Pons (tissue), 1 donor: ENCODE measurements around the gene RPUSD3.
"Not testable (repeated sequence)": the region's sequence is repeated elsewhere in the genome, so short reads cannot be mapped to it uniquely, and the experiment has no call there.

ENCODE experiments used
- DNase-seq: peaks from one replicate; pipeline ENCODE4 v3.0.0-alpha.2; 2016; ENCODE audit warnings: low spot score

The RPUSD3 gene

GRCh38 chr3:9843715-9844438 is at the start of gene RPUSD3:
Gene RPUSD3, minus strand, starts transcription at chr3:9844008. Its CDS starts 18 bp downstream, at chr3:9843990.
- peak; percentile 97 for DNase-seq

GRCh38 chr3:9891072-9891622 is 47.3 kb upstream of the RPUSD3 start:
- no peak for DNase-seq

GRCh38 chr3:9890249-9891071 is 46.7 kb upstream of the RPUSD3 start, which contains the start of gene JAGN1:
Gene JAGN1, plus strand, starts transcription at chr3:9890610. Its CDS starts 113 bp downstream, at chr3:9890723.
- peak; percentile 77 for DNase-seq

GRCh38 chr3:9889405-9889804 is 45.6 kb upstream of the RPUSD3 start:
- no peak for DNase-seq

DNA sequence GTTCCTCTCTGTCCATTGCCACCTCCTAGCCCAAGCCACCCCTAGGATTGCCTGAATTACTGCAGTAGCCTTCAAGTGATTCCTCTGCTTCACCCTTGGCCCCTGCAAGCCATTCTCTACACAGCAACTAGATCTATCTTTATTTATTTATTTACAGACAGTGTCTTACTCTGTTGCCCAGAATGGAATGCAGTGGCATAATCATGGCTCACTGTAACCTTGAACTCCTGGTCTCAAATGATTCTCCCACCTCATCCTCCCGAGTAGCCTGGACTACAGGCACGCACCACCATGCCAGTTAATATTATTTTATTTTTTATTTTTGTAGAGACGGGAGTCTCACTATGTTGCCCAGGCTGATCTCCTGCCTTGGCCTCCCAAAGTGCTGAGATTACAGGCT is 44.7 kb upstream of the RPUSD3 start:
- DNase-seq, result no peak

GRCh38 chr3:9887480-9887879 is 43.7 kb upstream of the RPUSD3 start:
- DNase-seq, result no peak

DNA sequence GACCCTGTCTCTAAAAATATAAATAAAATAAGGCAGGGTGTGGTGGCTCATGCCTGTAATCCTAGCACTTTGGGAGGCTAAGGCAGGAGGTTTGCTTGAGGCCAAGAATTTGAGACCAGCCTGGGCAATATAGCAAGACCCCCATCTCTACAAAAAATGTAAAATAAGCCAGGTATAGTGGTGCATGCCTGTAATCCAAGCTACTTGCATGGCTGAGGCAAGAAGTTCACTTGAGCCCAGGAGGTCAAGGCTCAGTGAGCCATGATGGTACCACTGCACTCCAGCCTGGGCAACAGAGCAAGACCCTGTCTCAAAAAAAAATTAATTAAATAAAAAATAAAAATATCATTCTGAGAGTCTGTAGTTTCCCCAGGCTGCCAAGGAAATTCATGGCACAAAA is 42.5 kb upstream of the RPUSD3 start:
- DNase-seq, result no peak

GRCh38 chr3:9884555-9885165 is 40.9 kb upstream of the RPUSD3 start:
- DNase-seq, result no peak

GRCh38 chr3:9883706-9884554 is 40.1 kb upstream of the RPUSD3 start:
- no peak for DNase-seq

DNA sequence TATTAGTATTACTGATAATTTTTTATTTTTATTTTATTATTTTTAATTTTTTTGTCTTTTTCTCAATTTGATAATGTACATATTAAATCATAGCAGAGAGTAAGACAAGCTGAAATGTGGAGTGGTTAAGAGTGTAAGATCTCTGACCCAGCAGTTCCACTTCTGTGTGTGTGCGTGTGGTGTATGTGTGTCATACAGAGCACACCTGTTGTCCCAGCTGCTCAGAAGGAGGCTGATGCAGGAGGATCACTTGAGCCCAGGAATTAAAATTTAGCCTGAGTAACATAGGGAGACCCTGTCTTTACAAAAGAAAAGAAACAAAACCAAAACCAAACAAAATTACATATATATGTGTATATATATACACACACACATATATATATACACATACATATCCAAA is 37.6 kb upstream of the RPUSD3 start:
- DNase-seq, result no peak

GRCh38 chr3:9879830-9880549 is 36.2 kb upstream of the RPUSD3 start, which contains the start of gene CIDEC:
Gene CIDEC, minus strand, starts transcription at chr3:9880253. Its CDS starts 1,767 bp downstream, at chr3:9878486.
- no peak for DNase-seq

DNA sequence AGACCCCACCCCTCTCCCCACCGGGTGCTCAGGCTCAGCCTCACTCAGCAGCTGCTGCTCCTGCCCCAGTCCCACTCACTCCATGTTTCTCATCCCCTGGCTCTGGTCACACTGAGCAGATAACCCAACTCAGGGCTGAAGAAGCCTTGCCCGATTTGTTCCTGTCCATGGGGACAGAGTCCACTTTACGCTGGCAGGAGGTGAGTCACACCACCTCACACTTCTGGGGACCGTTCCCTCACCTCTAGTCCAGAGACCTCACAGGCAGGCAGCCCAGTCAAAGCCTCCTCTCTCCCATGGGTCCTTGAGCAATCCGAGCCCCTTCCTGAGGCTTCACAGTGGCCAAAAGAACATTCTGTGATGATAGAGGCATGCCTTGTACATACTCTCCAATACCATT is 34.9 kb upstream of the RPUSD3 start:
- DNase-seq, result no peak

GRCh38 chr3:9876991-9877390 is 33.2 kb upstream of the RPUSD3 start:
- no peak for DNase-seq

DNA sequence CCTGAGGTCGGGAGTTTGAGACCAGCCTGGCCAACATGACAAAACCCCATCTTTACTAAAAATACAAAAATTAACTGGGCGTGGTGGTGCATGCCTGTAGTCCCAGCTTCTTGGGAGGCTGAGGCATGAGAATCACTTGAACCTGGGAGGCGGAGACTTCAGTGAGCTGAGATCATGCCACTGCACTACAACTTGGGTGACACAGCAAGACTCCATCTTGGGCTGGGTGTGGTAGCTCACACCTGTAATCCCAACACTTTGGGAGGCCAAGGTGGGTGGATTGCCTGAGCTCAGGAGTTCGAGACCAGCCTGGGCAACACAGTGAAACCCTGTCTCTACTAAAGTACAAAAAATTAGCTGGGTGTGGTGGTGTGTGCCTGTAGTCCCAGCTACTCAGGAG is 32.4 kb upstream of the RPUSD3 start:
- not testable (repeated sequence) for DNase-seq

- no peak for DNase-seq
Measured at GRCh38 chr3:9875448-9875847, 31.6 kb upstream of the RPUSD3 start.

GRCh38 chr3:9872067-9872466 is 28.3 kb upstream of the RPUSD3 start:
- not testable (repeated sequence) for DNase-seq

DNA sequence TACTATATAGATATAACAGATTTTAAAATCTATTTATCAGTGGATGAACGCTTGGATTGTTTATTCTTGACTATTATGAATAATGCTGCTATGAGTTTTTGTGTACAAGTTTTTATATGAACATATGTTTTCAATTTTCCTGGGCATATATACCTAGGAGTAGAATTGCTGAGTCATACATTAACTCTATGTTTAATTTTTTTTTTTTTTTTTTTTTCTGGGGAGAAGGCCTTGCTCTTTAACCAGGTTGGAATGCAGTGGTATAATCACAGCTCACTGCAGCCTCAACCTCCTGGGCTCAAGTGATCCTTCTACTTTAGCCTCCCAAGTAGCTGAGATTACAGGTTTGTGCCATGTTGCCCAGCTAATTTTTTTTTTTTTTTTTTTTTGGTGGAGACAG is 27.2 kb upstream of the RPUSD3 start:
- no peak for DNase-seq

DNA sequence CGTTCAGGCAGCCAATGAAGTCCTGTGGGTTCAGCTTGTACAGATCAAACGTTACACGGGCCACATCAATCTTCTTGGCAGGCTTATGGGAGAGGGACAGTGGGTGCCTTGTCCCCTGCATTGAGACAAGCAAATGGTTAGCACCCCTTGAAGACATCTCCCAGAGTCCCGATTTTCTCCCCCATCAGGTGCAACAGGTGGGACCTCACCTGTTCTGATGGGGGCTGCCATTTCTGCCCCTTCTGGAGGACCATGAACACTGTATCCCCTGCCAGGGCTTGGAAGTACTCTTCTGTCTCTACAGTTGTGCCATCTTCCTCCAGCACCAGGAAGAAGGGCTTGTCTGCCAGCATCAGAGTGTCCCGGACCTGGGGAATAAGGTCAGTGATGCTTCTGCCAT is 26.1 kb upstream of the RPUSD3 start:
- DNase-seq, result no peak

DNA sequence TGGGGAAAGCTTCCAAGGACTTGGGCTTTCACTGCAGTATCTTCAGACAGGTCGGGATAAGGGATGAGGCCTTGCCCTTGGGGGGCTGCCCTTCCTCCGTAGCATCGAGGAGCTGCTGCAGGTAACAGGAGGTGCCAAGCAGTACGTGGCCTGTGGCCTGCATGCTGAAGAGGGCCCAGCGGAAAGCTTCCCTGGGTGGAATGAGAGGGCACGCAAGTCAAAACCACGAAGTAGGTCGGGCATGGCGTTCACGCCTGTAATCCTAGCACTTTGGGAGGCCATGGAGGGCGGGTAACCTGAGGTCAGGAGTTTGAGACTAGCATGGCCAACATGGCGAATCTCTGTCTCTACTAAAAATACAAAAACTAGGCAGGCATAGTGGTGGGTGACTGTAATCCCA is 23.3 kb upstream of the RPUSD3 start:
- DNase-seq, result no peak

GRCh38 chr3:9866639-9867038 is 22.8 kb upstream of the RPUSD3 start:
- no peak for DNase-seq

GRCh38 chr3:9865125-9865637 is 21.4 kb upstream of the RPUSD3 start:
- DNase-seq, result not testable (repeated sequence)
